GM18870 (cell line): ENCODE measurements around the gene ZBTB32.
"Not testable (repeated sequence)": the region's sequence is repeated elsewhere in the genome, so short reads cannot be mapped to it uniquely, and the experiment has no call there.

Experiments
- ATAC-seq: cut with Tn5 transposase; IDR thresholded peaks from one replicate; pipeline ENCODE4 v1.9.1; 2021; ENCODE audit warnings: moderate library complexity; ENCODE audit not compliant: unreplicated experiment

ZBTB32 gene

GRCh38 chr19:35719402-35720162, 15.2 kb downstream of the ZBTB32 start:
- ATAC-seq: no peak

GRCh38 chr19:35720163-35720524, 15.8 kb downstream of the ZBTB32 start:
- ATAC-seq: no peak

- no peak for ATAC-seq
Measured at GRCh38 chr19:35720648-35721047, 16.3 kb downstream of the ZBTB32 start.

- no peak for ATAC-seq
Measured at GRCh38 chr19:35721374-35721773, 17.0 kb downstream of the ZBTB32 start.

GRCh38 chr19:35722461-35722860, 18.1 kb downstream of the ZBTB32 start:
- ATAC-seq: no peak

- ATAC-seq: no peak
Measured at GRCh38 chr19:35722897-35723296, 18.5 kb downstream of the ZBTB32 start.

GRCh38 chr19:35723671-35724070, 19.3 kb downstream of the ZBTB32 start:
- ATAC-seq: no peak

- not testable (repeated sequence) for ATAC-seq
Measured at GRCh38 chr19:35724132-35724531, 19.8 kb downstream of the ZBTB32 start.

GRCh38 chr19:35724560-35724959, 20.2 kb downstream of the ZBTB32 start:
- no peak for ATAC-seq

- no peak for ATAC-seq
Measured at GRCh38 chr19:35725216-35725861, 21.0 kb downstream of the ZBTB32 start.

- ATAC-seq: no peak
Measured at GRCh38 chr19:35727053-35727955, 22.9 kb downstream of the ZBTB32 start.

- ATAC-seq: no peak
Measured at GRCh38 chr19:35727956-35728706, 23.8 kb downstream of the ZBTB32 start.

- no peak for ATAC-seq
Measured at GRCh38 chr19:35729021-35729420, 24.7 kb downstream of the ZBTB32 start.

- ATAC-seq: no peak
Measured at GRCh38 chr19:35729763-35730162, 25.4 kb downstream of the ZBTB32 start.

GRCh38 chr19:35730326-35730725, 26.0 kb downstream of the ZBTB32 start:
- no peak for ATAC-seq

GRCh38 chr19:35731353-35731752, 27.0 kb downstream of the ZBTB32 start:
- no peak for ATAC-seq

GRCh38 chr19:35731779-35732405, 27.5 kb downstream of the ZBTB32 start:
- no peak for ATAC-seq

- no peak for ATAC-seq
Measured at GRCh38 chr19:35732540-35733179, 28.3 kb downstream of the ZBTB32 start.

GRCh38 chr19:35733180-35734125, 29.1 kb downstream of the ZBTB32 start:
- ATAC-seq: no peak
